ENCODE measurements around the gene TIRAP.
"Not testable (repeated sequence)": the region's sequence is repeated elsewhere in the genome, so short reads cannot be mapped to it uniquely, and the experiment has no call there.

Gene TIRAP

GRCh38 chr11:126284829-126285228 is 1.9 kb downstream of the TIRAP start:
- DNase-seq (ENCODE audit: low spot score) = peak; percentile 86

- DNase-seq (ENCODE audit: low spot score) = no peak
Measured at GRCh38 chr11:126288237-126288636, 5.3 kb downstream of the TIRAP start.

GRCh38 chr11:126290887-126291286 is 8.0 kb downstream of the TIRAP start:
- no peak for DNase-seq (ENCODE audit: low spot score)

- DNase-seq (ENCODE audit: low spot score) = no peak
Measured at GRCh38 chr11:126293726-126294125, 10.8 kb downstream of the TIRAP start.

GRCh38 chr11:126297004-126297403 is 14.1 kb downstream of the TIRAP start:
- DNase-seq (ENCODE audit: low spot score) = no peak

DNA sequence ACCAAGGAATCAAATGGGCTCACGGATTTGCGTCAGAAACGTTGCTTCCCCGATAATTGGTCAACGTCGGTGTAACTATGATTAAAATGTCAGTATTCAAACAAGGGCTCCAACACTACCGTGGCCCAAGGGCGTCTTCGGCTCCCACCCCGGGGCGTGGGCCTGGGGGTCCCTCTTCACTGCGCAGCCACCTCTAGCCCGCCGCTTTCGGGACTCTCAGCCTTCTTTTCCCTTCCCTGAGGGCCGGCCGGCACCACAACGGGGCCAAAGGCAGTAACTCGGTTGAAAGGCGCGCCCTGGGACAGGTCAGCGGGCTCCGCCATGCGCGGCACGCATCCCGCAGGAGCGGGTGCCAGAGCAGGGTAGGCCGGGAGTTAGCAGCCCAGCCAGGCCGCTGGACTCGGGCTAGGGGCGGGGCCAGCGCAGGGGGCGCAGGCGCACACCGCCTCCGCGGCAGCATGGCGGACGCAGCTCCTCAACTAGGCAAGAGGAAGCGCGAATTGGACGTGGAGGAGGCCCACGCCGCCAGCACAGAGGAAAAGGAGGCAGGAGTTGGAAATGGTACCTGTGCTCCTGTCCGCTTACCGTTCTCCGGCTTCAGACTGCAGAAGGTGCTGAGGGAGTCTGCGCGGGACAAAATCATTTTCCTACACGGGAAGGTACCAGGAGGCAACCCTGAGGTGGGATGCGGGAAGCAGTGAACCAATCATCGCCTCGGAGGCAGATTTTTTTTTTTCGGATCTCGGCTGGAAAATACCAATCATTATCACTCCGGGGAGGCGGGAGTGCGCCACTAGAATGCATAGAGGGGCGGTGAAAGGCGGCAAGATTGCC is 20.9 kb downstream of the TIRAP start, which contains the start of gene DCPS:
TSS of gene DCPS (plus strand) at position 438 of the 834 bp plus-strand sequence. CDS start at position 459, 21 bp downstream.
- peak; percentile 91 for DNase-seq (ENCODE audit: low spot score)

- no peak for DNase-seq (ENCODE audit: low spot score)
Measured at GRCh38 chr11:126304457-126305075, 21.7 kb downstream of the TIRAP start.

GRCh38 chr11:126305699-126306098 is 22.8 kb downstream of the TIRAP start:
- no peak for DNase-seq (ENCODE audit: low spot score)

DNA sequence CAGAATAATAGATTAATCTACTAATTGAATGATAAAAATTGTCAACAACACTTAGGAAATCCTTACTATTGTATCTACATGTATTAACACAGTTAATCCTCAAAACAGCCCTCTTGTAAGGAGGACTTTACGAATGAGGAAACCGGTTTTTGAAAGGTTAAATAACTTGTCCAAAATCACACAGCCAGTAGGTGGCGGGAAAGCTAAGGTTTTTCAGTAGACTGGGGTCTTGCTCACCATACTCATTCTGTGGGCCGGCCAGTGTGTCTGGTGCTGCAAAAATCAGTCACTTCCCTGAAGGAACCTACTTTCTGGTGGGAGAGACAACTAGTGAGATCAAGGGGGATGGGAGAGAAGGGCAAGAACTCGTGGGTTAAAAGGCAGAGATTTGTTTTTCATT is 24.8 kb downstream of the TIRAP start:
- no peak for DNase-seq (ENCODE audit: low spot score)

- DNase-seq (ENCODE audit: low spot score) = no peak
Measured at GRCh38 chr11:126308271-126308671, 25.4 kb downstream of the TIRAP start.

DNA sequence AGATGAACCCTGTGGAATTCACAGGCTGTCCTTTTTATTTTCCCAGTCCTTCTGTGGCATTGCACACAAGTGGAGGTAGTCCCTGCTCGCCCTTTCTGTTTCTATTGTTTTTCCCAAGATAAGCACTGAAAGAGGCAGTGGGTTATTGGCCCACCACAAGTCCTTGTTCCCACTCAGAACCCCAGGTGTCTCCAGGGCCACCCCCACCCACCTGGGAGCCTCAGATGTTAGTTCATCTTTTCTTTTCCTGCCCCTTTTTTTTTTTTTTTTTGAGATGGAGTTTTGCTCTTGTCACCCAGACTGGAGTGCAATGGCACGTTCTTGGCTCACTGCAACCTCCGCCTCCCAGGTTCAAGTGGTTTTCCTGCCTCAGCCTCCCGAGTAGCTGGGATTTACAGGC is 25.9 kb downstream of the TIRAP start:
- DNase-seq (ENCODE audit: low spot score) = not testable (repeated sequence)

DNA sequence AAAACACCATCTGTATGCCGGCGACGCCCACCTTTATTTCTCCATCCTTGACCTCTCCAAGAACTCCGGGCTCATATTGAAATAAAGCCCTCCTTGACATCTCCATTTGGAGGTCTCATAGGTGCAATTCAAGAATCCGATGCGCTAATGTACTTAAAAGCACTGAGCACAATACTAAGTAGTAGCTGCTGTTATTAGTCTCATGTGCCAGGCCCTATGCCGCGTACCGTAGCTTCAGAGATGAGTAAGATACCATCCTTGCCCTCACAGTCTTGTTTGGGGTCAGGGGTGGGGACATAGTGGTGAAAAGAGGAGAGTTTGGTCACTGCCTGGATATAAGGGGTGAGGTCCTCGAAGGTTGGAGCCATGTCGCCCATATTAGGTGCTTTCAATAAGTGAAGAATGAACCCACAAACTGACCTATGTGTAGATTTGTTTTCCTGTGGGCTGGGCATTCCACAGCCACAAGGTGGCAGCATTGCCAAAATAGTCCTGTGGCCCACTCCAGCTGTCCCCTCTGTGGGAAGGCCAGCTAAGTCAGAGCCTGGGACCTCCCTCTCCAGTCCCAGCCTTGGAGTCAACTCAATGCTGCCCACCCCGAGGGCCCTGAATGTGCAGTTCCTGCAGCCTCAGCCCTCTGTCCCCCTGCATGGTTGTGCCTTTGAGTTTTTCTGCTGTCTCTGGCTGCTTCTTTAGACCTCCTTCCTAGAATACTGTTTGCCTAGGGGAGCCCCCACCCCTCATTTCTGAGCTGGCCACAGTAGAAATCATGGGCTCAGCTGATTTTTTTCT is 27.5 kb downstream of the TIRAP start:
- peak; percentile 55 for DNase-seq (ENCODE audit: low spot score)

DNA sequence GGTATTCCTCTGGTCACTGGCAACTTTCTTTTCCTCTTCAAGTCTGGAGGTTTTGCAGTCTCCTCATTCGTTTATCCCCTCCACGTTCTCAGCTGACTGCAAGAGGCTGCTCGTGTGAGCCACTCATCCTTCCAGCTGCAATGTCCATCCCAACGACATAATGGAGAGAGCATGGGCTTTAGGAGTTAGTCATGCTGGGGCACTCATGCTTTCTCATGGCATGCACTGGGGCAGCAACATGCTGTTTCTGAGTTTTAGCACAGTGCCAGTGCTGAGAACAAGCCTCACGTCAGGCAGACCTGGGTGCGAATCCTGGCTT is 28.1 kb downstream of the TIRAP start:
- DNase-seq (ENCODE audit: low spot score) = no peak

- DNase-seq (ENCODE audit: low spot score) = no peak
Measured at GRCh38 chr11:126311401-126312291, 28.8 kb downstream of the TIRAP start.

DNA sequence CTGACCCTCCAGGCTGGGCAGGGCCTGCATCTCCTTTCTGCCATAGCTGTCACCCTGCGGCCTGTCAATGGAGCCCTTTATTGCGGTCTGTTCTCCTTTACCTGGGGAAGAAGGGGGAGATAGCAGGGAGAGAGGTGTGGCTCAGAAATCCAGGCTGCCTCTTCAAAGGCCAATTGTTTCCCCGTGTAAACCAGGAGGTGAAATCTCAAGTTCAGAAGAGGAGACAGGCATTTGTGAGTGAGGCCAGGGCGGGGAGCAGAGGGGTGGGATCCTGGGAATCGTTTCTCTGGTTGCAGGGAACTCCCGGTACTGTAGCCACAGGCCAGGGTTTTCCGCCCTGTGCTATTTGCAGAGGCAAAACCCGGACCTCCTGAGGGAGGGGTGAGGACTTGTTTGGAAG is 30.1 kb downstream of the TIRAP start:
- no peak for DNase-seq (ENCODE audit: low spot score)

- no peak for DNase-seq (ENCODE audit: low spot score)
Measured at GRCh38 chr11:126313826-126314225, 30.9 kb downstream of the TIRAP start.

DNA sequence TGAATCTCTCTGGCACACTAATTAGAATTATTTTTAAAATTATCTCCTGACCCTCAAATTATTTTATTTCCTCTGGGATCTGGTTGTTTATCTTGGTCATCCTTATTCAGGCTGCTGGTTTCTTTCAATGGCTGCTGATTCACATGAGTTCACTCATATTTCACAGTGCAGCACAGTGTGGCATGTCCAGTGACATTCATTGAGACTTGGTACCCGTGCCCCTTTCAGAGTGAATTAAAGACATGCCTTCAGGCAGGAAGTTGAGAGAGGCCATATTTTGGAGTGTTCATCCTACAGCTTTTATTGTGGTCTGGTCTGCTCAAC is 34.5 kb downstream of the TIRAP start:
- no peak for DNase-seq (ENCODE audit: low spot score)

- peak; percentile 33 for DNase-seq (ENCODE audit: low spot score)
Measured at GRCh38 chr11:126317756-126318573, 35.1 kb downstream of the TIRAP start.

GRCh38 chr11:126318574-126319373 is 35.9 kb downstream of the TIRAP start:
- no peak for DNase-seq (ENCODE audit: low spot score)

GRCh38 chr11:126319374-126319740 is 36.5 kb downstream of the TIRAP start:
- DNase-seq (ENCODE audit: low spot score) = no peak
